GM12801 (cell line): ENCODE measurements around the gene ZNF786.

Experiments used
- TF ChIP-seq, protein P1 (sequence below): IDR thresholded peaks from one replicate; pipeline ENCODE4 v1.5.1; 2011; ENCODE audit warnings: control low read depth; ENCODE audit not compliant: insufficient read length; ENCODE audit errors: extremely low read depth

Gene ZNF786

DNA sequence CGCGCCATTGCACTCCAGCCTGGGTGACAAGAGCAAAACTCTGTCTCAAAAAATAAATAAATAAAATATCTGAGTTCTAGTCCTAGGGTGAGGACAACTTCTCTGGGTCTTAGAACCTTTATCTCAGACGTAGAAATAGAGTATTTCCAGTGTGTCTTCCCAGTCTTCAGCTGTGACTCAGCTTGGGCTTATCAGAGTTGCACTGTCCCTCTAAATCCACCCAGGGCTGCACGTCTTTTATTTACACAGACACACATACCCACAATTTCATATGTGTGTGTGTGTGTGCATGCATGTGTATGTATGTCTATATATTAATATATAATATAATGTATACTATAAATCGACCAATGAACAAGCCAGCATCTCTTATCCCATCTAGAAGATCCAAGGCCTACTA is 49.2 kb downstream of the ZNF786 start:
- TF ChIP-seq, protein P1, sequence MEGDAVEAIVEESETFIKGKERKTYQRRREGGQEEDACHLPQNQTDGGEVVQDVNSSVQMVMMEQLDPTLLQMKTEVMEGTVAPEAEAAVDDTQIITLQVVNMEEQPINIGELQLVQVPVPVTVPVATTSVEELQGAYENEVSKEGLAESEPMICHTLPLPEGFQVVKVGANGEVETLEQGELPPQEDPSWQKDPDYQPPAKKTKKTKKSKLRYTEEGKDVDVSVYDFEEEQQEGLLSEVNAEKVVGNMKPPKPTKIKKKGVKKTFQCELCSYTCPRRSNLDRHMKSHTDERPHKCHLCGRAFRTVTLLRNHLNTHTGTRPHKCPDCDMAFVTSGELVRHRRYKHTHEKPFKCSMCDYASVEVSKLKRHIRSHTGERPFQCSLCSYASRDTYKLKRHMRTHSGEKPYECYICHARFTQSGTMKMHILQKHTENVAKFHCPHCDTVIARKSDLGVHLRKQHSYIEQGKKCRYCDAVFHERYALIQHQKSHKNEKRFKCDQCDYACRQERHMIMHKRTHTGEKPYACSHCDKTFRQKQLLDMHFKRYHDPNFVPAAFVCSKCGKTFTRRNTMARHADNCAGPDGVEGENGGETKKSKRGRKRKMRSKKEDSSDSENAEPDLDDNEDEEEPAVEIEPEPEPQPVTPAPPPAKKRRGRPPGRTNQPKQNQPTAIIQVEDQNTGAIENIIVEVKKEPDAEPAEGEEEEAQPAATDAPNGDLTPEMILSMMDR, result no peak

GRCh38 chr7:149036676-149037075 is 53.8 kb downstream of the ZNF786 start:
- TF ChIP-seq, protein P1, result no peak

GRCh38 chr7:149031353-149031910 is 59.1 kb downstream of the ZNF786 start:
- TF ChIP-seq, protein P1, result no peak

GRCh38 chr7:149028346-149029109 is 62.0 kb downstream of the ZNF786 start, which contains the start of gene PDIA4:
Gene PDIA4 (minus strand): TSS chr7:149028505. CDS start chr7:149028408, 97 bp downstream.
- TF ChIP-seq, protein P1, result no peak

DNA sequence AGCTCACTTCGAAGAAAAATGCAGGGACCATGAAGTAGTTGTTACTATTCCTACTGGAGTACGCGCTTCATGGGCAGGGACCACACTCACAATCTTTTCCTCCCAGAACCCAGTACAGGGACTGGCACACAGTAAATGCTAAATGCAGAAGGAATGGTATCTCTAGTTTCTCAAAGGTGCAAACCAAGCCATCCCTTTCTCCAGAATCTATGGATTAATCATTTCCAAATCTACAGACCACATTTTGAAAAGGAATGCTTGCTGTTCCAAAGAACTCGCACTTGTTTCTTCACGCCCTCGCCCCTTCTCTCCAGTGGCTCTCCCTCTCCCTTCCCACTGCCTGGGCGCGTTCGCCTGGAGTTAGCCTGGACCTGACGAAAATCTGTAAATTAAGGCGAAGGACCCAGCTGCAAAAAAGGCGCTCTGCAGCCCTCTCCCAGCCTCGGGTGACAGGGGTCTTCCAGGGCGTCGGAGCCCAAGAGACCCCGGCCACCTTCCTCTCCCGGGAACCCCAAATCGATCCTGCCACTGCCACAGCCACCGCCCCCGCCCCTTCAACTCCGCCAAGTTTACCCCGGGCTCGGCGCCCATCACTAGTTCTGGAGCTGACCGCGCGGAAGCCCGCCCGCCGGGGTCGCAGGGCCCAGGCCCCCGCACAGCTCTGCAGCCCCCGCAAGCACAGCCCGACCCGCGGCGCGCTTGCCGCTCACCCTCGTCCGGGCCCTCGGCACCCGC is 62.7 kb downstream of the ZNF786 start:
- TF ChIP-seq, protein P1, result no peak

- TF ChIP-seq, protein P1, result no peak
Measured at GRCh38 chr7:149027055-149027454, 63.5 kb downstream of the ZNF786 start.

GRCh38 chr7:149023662-149024061 is 66.9 kb downstream of the ZNF786 start:
- TF ChIP-seq, protein P1, result no peak
